ENCODE results near the gene TMEM259. TPM values are rescaled to one million over a fixed set of nuclear protein-coding genes. Genes with fewer than 3 reads are reported as not detected.

Gene TMEM259
- total RNA-seq, 1 experiment from 2014 or later: 155 TPM

DNA sequence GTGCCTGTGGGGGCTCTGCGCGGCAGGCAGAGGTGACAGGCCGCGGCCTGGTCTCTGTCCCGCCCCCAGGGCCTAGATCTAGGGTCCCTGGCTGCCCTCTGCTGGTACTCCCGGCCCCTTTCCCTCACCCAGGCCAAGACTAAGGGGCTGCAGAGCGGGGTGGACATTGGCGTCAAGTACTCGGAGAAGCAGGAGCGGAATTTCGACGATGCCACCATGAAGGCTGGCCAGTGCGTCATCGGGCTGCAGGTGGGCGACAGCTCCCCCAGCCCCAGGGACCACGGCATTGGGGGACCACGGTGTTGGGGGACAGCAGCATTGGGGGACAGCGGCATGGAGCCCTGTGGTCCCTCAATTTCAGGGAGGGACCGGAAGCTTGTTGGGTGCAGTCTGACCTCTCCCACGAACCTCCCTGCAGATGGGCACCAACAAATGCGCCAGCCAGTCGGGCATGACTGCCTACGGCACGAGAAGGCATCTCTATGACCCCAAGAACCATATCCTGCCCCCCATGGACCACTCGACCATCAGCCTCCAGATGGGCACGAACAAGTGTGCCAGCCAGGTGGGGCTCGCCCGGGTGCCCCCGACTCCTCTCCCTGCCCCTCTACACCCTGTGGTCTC, 15.2 kb upstream of the TMEM259 start:
- H3K36me3 ChIP-seq (ENCODE audit: low read depth): no peaks in the 10 kb centered on the region
- peaks cover 6% of the 10 kb centered on the region; the same call in 1 of the 2 replicates for H3K4me1 ChIP-seq (replicated peaks; ENCODE audit: insufficient read depth)
- DNase-seq: no peak
- no peak overlapping the region for H3K27ac ChIP-seq
- ChIA-PET POLR2A (ENCODE audit: unreplicated experiment) (interaction anchor here (0.5 kb wide), 1 partner anchor 89 kb away, joined by 11 read pairs; no protein-coding TSS in a partner anchor), CTCF (no interaction called here)
- H3K4me3 ChIP-seq: no peak overlapping the region
- no peak overlapping the region for H2AFZ ChIP-seq
- no peaks in the 10 kb centered on the region for H3K9me2 ChIP-seq (ENCODE audit: insufficient read depth)
- H4K20me1 ChIP-seq (ENCODE audit: insufficient read depth): no peaks in the 10 kb centered on the region
- TF ChIP-seq, protein P1, sequence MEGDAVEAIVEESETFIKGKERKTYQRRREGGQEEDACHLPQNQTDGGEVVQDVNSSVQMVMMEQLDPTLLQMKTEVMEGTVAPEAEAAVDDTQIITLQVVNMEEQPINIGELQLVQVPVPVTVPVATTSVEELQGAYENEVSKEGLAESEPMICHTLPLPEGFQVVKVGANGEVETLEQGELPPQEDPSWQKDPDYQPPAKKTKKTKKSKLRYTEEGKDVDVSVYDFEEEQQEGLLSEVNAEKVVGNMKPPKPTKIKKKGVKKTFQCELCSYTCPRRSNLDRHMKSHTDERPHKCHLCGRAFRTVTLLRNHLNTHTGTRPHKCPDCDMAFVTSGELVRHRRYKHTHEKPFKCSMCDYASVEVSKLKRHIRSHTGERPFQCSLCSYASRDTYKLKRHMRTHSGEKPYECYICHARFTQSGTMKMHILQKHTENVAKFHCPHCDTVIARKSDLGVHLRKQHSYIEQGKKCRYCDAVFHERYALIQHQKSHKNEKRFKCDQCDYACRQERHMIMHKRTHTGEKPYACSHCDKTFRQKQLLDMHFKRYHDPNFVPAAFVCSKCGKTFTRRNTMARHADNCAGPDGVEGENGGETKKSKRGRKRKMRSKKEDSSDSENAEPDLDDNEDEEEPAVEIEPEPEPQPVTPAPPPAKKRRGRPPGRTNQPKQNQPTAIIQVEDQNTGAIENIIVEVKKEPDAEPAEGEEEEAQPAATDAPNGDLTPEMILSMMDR (conservative IDR thresholded peaks at IDR 0.05): no peak
- TF ChIP-seq EZH2 (IDR thresholded peaks at IDR 0.05; ENCODE audit: low read depth): no peak
- no peaks in the 10 kb centered on the region for H3K27me3 ChIP-seq (ENCODE audit: insufficient read depth, low read depth)
- no peak overlapping the region for H3K4me2 ChIP-seq
- BruUV-seq (replicated peaks): no TSS peak
- no peaks in the 10 kb centered on the region for H3K9me3 ChIP-seq (ENCODE audit: insufficient read depth, low read depth)
- no peaks in the 10 kb centered on the region for H3K79me2 ChIP-seq (ENCODE audit: low read depth)
- peaks cover 33% of the 10 kb centered on the region; the same call in 1 of the 2 replicates for H3F3A ChIP-seq (ENCODE audit: insufficient read depth, low read depth)
- intact Hi-C loops (cut with micrococcal nuclease; ENCODE audit: unreplicated experiment): no loop called here

DNA sequence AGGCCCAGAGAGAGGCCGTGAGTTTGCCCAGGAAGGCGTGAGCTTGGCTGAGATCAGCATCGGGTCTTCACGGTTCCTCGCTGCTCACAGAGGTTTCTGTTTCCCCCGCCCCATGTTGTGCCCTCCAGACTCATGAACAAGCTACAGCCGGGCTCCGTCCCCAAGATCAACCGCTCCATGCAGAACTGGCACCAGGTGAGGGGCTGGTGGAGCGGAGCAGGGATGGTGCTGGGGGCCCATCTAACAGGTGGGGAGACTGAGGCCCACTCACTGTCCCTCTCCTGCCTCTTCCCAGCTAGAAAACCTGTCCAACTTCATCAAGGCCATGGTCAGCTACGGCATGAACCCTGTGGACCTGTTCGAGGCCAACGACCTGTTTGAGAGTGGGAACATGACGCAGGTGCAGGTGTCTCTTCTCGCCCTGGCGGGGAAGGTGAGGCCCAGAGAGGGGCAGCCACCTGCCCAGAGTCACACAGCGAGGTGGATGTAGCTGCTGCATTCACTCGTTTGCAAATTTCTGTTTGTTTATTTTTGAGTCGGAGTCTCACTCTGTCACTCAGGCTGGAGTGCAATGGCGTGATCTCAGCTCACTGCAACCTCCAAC, 11.4 kb upstream of the TMEM259 start:
- CTCF ChIA-PET: no interaction called here
- no peaks in the 10 kb centered on the region for H3K36me3 ChIP-seq (ENCODE audit: low read depth)
- no peak for DNase-seq
- no peaks in the 10 kb centered on the region for H3K9me2 ChIP-seq (ENCODE audit: insufficient read depth)
- H3K79me2 ChIP-seq (ENCODE audit: low read depth): peaks cover 20% of the 10 kb centered on the region
- H3F3A ChIP-seq (ENCODE audit: insufficient read depth, low read depth): peaks cover 9% of the 10 kb centered on the region; the same call in 1 of the 2 replicates
- no peak overlapping the region for H2AFZ ChIP-seq
- peaks cover 5% of the 10 kb centered on the region; the same call in 1 of the 2 replicates for H4K20me1 ChIP-seq (ENCODE audit: insufficient read depth)
- H3K4me2 ChIP-seq: no peak overlapping the region
- intact Hi-C loops (cut with micrococcal nuclease; ENCODE audit: unreplicated experiment): no loop called here
- no peaks in the 10 kb centered on the region for H3K9me3 ChIP-seq (ENCODE audit: insufficient read depth, low read depth)
- 0 out of 2 replicates have a peak, but pooled peaks cover 6% of the 10 kb centered on the region for H3K4me1 ChIP-seq (replicated peaks; ENCODE audit: insufficient read depth)
- POLR2A ChIA-PET (ENCODE audit: unreplicated experiment): no interaction called here
- H3K4me3 ChIP-seq: no peak overlapping the region
- H3K27ac ChIP-seq: no peak overlapping the region
- TF ChIP-seq, protein P1 (conservative IDR thresholded peaks at IDR 0.05): no peak
- no peaks in the 10 kb centered on the region for H3K27me3 ChIP-seq (ENCODE audit: insufficient read depth, low read depth)
- BruUV-seq (replicated peaks): no TSS peak

DNA sequence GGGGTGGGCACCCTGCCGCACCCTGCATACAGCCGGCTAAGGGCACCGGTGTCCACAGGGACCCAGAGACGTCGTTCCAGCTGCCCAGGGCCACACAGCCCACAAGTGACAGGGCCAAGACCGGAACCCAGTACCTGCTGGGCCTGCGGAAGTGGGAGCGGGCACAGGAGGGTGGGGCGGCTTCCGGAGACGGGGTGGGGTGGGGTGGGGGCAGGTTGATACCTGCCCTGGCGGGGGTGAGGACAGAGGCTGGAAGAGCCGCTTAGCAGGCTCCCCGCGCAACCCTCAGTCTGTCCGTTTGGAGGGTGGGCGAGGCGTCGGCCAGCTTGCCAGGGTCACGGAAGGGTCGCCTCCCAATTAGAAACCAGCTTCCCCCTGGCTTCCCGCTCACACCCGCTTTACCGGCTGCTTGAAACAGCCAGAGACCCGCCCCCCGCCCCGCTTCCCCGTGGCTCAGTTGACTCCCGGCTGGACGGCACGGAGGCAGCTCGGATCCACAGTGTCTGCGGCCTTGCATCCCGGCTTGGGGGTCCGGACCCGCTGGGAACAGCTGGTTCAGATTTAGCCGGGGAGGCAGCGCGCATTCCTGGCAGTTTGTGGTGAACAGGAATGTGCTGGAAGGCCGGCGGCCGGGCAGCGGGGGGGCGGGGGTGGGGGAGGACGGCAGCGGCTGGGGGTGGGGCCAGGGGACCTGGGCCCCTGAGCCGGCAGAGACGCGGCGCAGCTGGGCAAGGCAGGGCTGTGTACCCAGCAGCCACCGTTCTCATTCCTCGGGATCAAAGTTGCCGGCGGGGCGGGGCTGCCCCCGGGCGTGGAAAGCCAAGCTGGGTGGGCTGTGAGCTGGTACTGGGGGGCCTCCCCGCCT, 7.4 kb upstream of the TMEM259 start:
- Histone ChIP-seq H2AFZ (peak overlapping the region; percentile 78), H3K4me3 (peak overlapping the region; percentile 91), H4K20me1 (ENCODE audit: insufficient read depth) (peaks cover 5% of the 10 kb centered on the region; the same call in 1 of the 2 replicates), H3K79me2 (ENCODE audit: low read depth) (peaks cover 29% of the 10 kb centered on the region), H3K4me2 (peak overlapping the region; percentile 96), H3K9me3 (ENCODE audit: insufficient read depth, low read depth) (no peaks in the 10 kb centered on the region), H3K27ac (peak overlapping the region; percentile 62), H3K4me1 (replicated peaks; ENCODE audit: insufficient read depth) (peaks cover 9% of the 10 kb centered on the region; the same call in 1 of the 2 replicates), H3F3A (ENCODE audit: insufficient read depth, low read depth) (peaks cover 23% of the 10 kb centered on the region), H3K27me3 (ENCODE audit: insufficient read depth, low read depth) (no peaks in the 10 kb centered on the region), H3K9me2 (ENCODE audit: insufficient read depth) (no peaks in the 10 kb centered on the region), H3K36me3 (ENCODE audit: low read depth) (no peaks in the 10 kb centered on the region)
- CTCF ChIA-PET: interaction anchor here (0.7 kb wide), 1 partner anchor 216 kb away, joined by 3 read pairs; no protein-coding TSS in a partner anchor
- POLR2A ChIA-PET (ENCODE audit: unreplicated experiment): interaction anchor here (0.6 kb wide), 2 partner anchors 25 to 49 kb away, joined by 3 to 21 read pairs; no protein-coding TSS in a partner anchor
- intact Hi-C loops (cut with micrococcal nuclease; ENCODE audit: unreplicated experiment): no loop called here
- no TSS peak for BruUV-seq (replicated peaks)
- no peak for TF ChIP-seq EZH2 (IDR thresholded peaks at IDR 0.05; ENCODE audit: low read depth)
- TF ChIP-seq, protein P1 (conservative IDR thresholded peaks at IDR 0.05): no peak
- DNase-seq: peak; percentile 64 to 72
